K562 (cell line): ENCODE measurements around the gene OR6Y1. TPM values are rescaled to one million over a fixed set of nuclear protein-coding genes. Genes with fewer than 3 reads are reported as not detected.
A peak's percentile ranks its signal among the peaks of the same experiment; 100 is the strongest.

Experiments
- ATAC-seq: fragments of 200-7000 bp; cut with Tn5 transposase; 3 replicates; pipeline ENCODE4 v1.9.1; 2020; ENCODE audit warnings: moderate library complexity
- BruUV-seq: library from RNA; stranded (reverse); fragments of 400-500 nt; replicated peaks from 2 replicates; lab custom pipeline; 2021; lab: Mats Ljungman, UMichigan
- CTCF ChIA-PET: fragments of 300-600 bp; formaldehyde crosslinking; extraction: SDS; loops from one replicate; lab custom pipeline; 2021; ENCODE audit warnings: low intra/inter-chr PET ratio; lab: Yijun Ruan, JAX
- POLR2A ChIA-PET: fragments of 300-600, 350-650 bp; sonication (Branson Sonifier 250); formaldehyde crosslinking; extraction: SDS; loops from one replicate; lab custom pipeline; 2021; ENCODE audit warnings: antibody characterized with exemption, inconsistent platforms; lab: Yijun Ruan, JAX
- DNase-seq, 4 experiments: peaks; one replicate each; pipeline versions ENCODE4 v3.0.0 to v3.0.0-alpha.2; 2011 to 2018; ENCODE audit warnings: low spot score in 3 of 4, mixed read lengths in 3 of 4; ENCODE audit errors: extremely low read depth in 1 of 4
- FAIRE-seq: peaks from 2 replicates; lab custom pipeline; 2011; peaks lifted over from hg19 to GRCh38; lab: Jason Lieb, UNC
- H2AFZ ChIP-seq: 2 replicates; pipeline ENCODE4 v1.6.0; 2011; ENCODE audit warnings: low read depth, low read length, control low read depth, inconsistent platforms
- H3K27ac ChIP-seq: fragments of 200-600 bp; 3 replicates; pipeline ENCODE4 v1.8.0; 2011; ENCODE audit warnings: low read depth, mild to moderate bottlenecking, control low read depth, inconsistent platforms, low read length, moderate library complexity, mixed read lengths; ENCODE audit errors: extremely low read depth
- H3K27me3 ChIP-seq, 2 experiments: fragments of 300-600 bp in 1 of 2; 2 replicates in 1 of 2; 3 replicates in 1 of 2; pipeline versions ENCODE4 v1.6.0 to v1.8.0; 2011; ENCODE audit warnings: inconsistent platforms in 2 of 2, low read length in 2 of 2, mild to moderate bottlenecking in 1 of 2, mixed read lengths in 1 of 2, moderate library complexity in 1 of 2; ENCODE audit not compliant: control insufficient read depth in 2 of 2, insufficient read depth in 2 of 2
- H3K36me3 ChIP-seq: fragments of 300-600 bp; 3 replicates; pipeline ENCODE4 v1.8.0; 2011; ENCODE audit warnings: mild to moderate bottlenecking, low read length, inconsistent platforms; ENCODE audit not compliant: control insufficient read depth, insufficient read depth
- H3K4me1 ChIP-seq, 2 experiments: fragments of 200-600 bp in 1 of 2; replicated peaks in 1 of 2; 2 replicates in 1 of 2; 3 replicates in 1 of 2; pipeline versions ENCODE4 v1.5.1 to v1.8.0; 2011; ENCODE audit warnings: inconsistent platforms in 2 of 2, low read length in 2 of 2, mild to moderate bottlenecking in 1 of 2, mixed read lengths in 1 of 2, moderate library complexity in 1 of 2; ENCODE audit not compliant: control insufficient read depth in 2 of 2, insufficient read depth in 2 of 2
- H3K4me2 ChIP-seq: 2 replicates; pipeline ENCODE4 v1.6.1; 2011; ENCODE audit warnings: low read length, control low read depth, inconsistent platforms, mixed read lengths; ENCODE audit not compliant: insufficient read depth
- H3K4me3 ChIP-seq: fragments of 200-600 bp; sonication (generic), shearing (Covaris generic); 2 replicates; pipeline ENCODE4 v1.5.1; 2016; ENCODE audit warnings: control low read depth, inconsistent platforms
- H3K79me2 ChIP-seq: fragments of 200-600 bp; 3 replicates; pipeline ENCODE4 v1.8.0; 2011; ENCODE audit warnings: low read length, inconsistent platforms; ENCODE audit not compliant: control insufficient read depth, insufficient read depth
- H3K9ac ChIP-seq, 2 experiments: 2 replicates each; pipeline versions ENCODE4 v1.6.0 to v1.6.1; 2011; ENCODE audit warnings: low read depth in 2 of 2, low read length in 2 of 2, control low read depth in 1 of 2, inconsistent platforms in 1 of 2, mild to moderate bottlenecking in 1 of 2, mixed read lengths in 1 of 2; ENCODE audit not compliant: insufficient read depth in 1 of 2
- H3K9me1 ChIP-seq: one replicate; pipeline ENCODE4 v1.6.0; 2011; ENCODE audit warnings: inconsistent platforms, mild to moderate bottlenecking, low read length, moderate library complexity; ENCODE audit not compliant: control insufficient read depth, insufficient read depth
- H3K9me3 ChIP-seq: replicated peaks from 2 replicates; pipeline ENCODE4 v1.5.1; 2011; ENCODE audit warnings: low read depth, low read length, inconsistent platforms; ENCODE audit not compliant: control insufficient read depth, insufficient read depth
- H4K20me1 ChIP-seq: replicated peaks from 2 replicates; pipeline ENCODE4 v1.6.1; 2011; ENCODE audit warnings: low read length, inconsistent platforms, mixed read lengths; ENCODE audit not compliant: control insufficient read depth, insufficient read depth
- CCAR2 ChIP-seq: fragments of 200-400 bp; formaldehyde crosslinking; IDR thresholded peaks from 2 replicates; pipeline ENCODE4 v1.6.1; 2017; ENCODE audit warnings: mild to moderate bottlenecking, low read depth, low read length
- CTBP1 ChIP-seq: fragments of 450-650 bp; IDR thresholded peaks from 2 replicates; pipeline ENCODE4 v1.6.1; 2016; ENCODE audit warnings: borderline replicate concordance
- FOXA1 ChIP-seq: fragments of 450-650 bp; IDR thresholded peaks from 2 replicates; pipeline ENCODE4 v1.6.1; 2016; ENCODE audit warnings: mild to moderate bottlenecking, borderline replicate concordance
- HINFP ChIP-seq: fragments of 450-650 bp; conservative IDR thresholded peaks from 2 replicates; pipeline ENCODE4 v1.6.1; 2016; ENCODE audit warnings: missing genetic modification characterization, low read depth, mild to moderate bottlenecking, control low read depth, missing compliant biosample characterization
- NR4A1 ChIP-seq, 2 experiments: fragments of 250-450 bp in 1 of 2; fragments of 450-650 bp in 1 of 2; sonication (Bioruptor Pico) in 1 of 2; IDR thresholded peaks; 2 replicates each; pipeline versions ENCODE4 v1.4.0 to v1.6.1; 2016 to 2020; ENCODE audit warnings: mild to moderate bottlenecking in 2 of 2, missing compliant biosample characterization in 1 of 2, missing genetic modification characterization in 1 of 2, moderate library complexity in 1 of 2
- PHF21A ChIP-seq: fragments of 450-650 bp; IDR thresholded peaks from 2 replicates; pipeline ENCODE4 v1.6.1; 2017; ENCODE audit warnings: low read depth, borderline replicate concordance
- RNF219 ChIP-seq: fragments of 250-450 bp; sonication (Bioruptor Pico); IDR thresholded peaks from 2 replicates; pipeline ENCODE4 v1.5.0; 2022; ENCODE audit warnings: mild to moderate bottlenecking
- RUNX1 ChIP-seq: sonication (generic); IDR thresholded peaks from 2 replicates; pipeline ENCODE4 v1.6.1; 2016; ENCODE audit warnings: antibody characterized with exemption, low read depth
- SPI1 ChIP-seq: IDR thresholded peaks from 2 replicates; pipeline ENCODE4 v1.6.1; 2011; ENCODE audit warnings: low read depth, low read length, control low read depth, borderline replicate concordance
- STAG1 ChIP-seq: sonication (generic); formaldehyde crosslinking; IDR thresholded peaks from 2 replicates; pipeline ENCODE4 v1.5.0; 2020; ENCODE audit warnings: missing genetic modification reagents, borderline replicate concordance
- TAF7 ChIP-seq: fragments of 450-650 bp; IDR thresholded peaks from 2 replicates; pipeline ENCODE4 v1.6.1; 2016; ENCODE audit warnings: missing genetic modification characterization, missing compliant biosample characterization
- ZBTB26 ChIP-seq: fragments of 450-650 bp; formaldehyde crosslinking; IDR thresholded peaks from 2 replicates; pipeline ENCODE4 v1.4.0; 2022; ENCODE audit warnings: missing genetic modification characterization
- WGBS: fragments of 100-300 bp; shearing (Covaris generic); methylation state at CpG from one replicate; pipeline ENCODE4 v1.1.6; 2016; ENCODE audit warnings: low coverage, mixed read lengths; ENCODE audit not compliant: insufficient coverage; ENCODE audit errors: missing lambda C conversion rate; 5-methylcytosine and 5-hydroxymethylcytosine counted together
- in situ Hi-C: fragments of 300-500 bp; cut with MboI; formaldehyde crosslinking; loops from 4 replicates; pipeline ENCODE4 v1.15.0; 2018; ENCODE audit warnings: inconsistent platforms, mixed read lengths
- intact Hi-C: fragments of 100-400 bp; cut with micrococcal nuclease; formaldehyde crosslinking; loops from 2 replicates; pipeline ENCODE4 v1.14.2; 2022
- polyA plus RNA-seq, 8 experiments: library from polyadenylated mRNA; depleted of rRNA in 4 of 8; stranded (reverse) in 5 of 8; unstranded in 3 of 8; fragments of >200 nt; fragmentation: Nextera tagmentation in 2 of 8; fragmentation: Illumina TruSeq in 1 of 8; extraction: Ambion mirVana in 2 of 8; extraction: Trizol in 1 of 8; gene quantifications; 2 replicates each; pipeline versions ENCODE4 v1.2.1 to v1.2.3, GENCODE V29; 2011 to 2014; ENCODE audit warnings: inconsistent platforms in 1 of 8, missing spikeins in 1 of 8
- total RNA-seq, 7 experiments: library from RNA; depleted of rRNA in 6 of 7; stranded (reverse); fragments of >200 nt in 6 of 7; fragmentation: Illumina TruSeq in 2 of 7; extraction: Trizol in 2 of 7; gene quantifications; 2 replicates each; pipeline versions ENCODE4 v1.2.1 to v1.2.3, GENCODE V29; 2011 to 2021; ENCODE audit warnings: low replicate concordance in 1 of 7

Gene OR6Y1
- total and polyA plus RNA-seq, 9 of the 15 experiments (the other 6 are each of a cell fraction or from before 2014, with no cell fraction given): not detected

GRCh38 chr1:158600735-158601134 lies 46.5 kb upstream of the OR6Y1 start:
- Histone ChIP-seq H3K36me3 (no peaks in the 10 kb centered on the region), H3K9me3 (no peaks in the 10 kb centered on the region), H3K79me2 (no peaks in the 10 kb centered on the region), H3K4me3 (no peak overlapping the region), H3K4me1 (no peaks in the 10 kb centered on the region), H3K4me2 (no peak overlapping the region), H2AFZ (no peak overlapping the region), H4K20me1 (no peaks in the 10 kb centered on the region), H3K9ac (no peak overlapping the region), H3K27me3 (no peaks in the 10 kb centered on the region), H3K27ac (no peak overlapping the region), H3K9me1 (no peaks in the 10 kb centered on the region)
- CTCF ChIA-PET: no interaction called here
- POLR2A ChIA-PET: no interaction called here
- BruUV-seq: no TSS peak
- TF ChIP-seq SPI1: peak; percentile 64; the same call in 1 of the 2 replicates
- TF ChIP-seq RUNX1: no peak
- no peak for FAIRE-seq
- intact Hi-C loops: no loop called here
- in situ Hi-C loops: no loop called here
- no peak for DNase-seq
- no peak for ATAC-seq
- 9% methylated on average over 2 of the region's 2 CpGs for WGBS

- ATAC-seq (no peak), DNase-seq (no peak), FAIRE-seq (no peak)
- Histone ChIP-seq H3K79me2 (no peaks in the 10 kb centered on the region), H2AFZ (no peak overlapping the region), H3K27me3 (no peaks in the 10 kb centered on the region), H3K9me1 (no peaks in the 10 kb centered on the region), H3K9ac (no peak overlapping the region), H3K4me1 (no peaks in the 10 kb centered on the region), H4K20me1 (no peaks in the 10 kb centered on the region), H3K36me3 (no peaks in the 10 kb centered on the region), H3K9me3 (no peaks in the 10 kb centered on the region), H3K4me3 (no peak overlapping the region), H3K27ac (no peak overlapping the region), H3K4me2 (no peak overlapping the region)
- ChIA-PET POLR2A (no interaction called here), CTCF (no interaction called here)
- in situ Hi-C loops (no loop called here), intact Hi-C loops (no loop called here)
- no TSS peak for BruUV-seq
- WGBS: 0% methylated on average over 1 of the region's 1 CpG
- no peak for TF ChIP-seq PHF21A
- TF ChIP-seq ZBTB26 (CRISPR knock-in tag): no peak
- TF ChIP-seq NR4A1 (CRISPR knock-in tag; IDR thresholded peaks at IDR 0.05): no peak
- no peak for TF ChIP-seq NR4A1 (tag; IDR thresholded peaks at IDR 0.05)
- TF ChIP-seq CTBP1: no peak
- TF ChIP-seq RNF219 (CRISPR knock-in tag): no peak
- no peak for TF ChIP-seq CCAR2
- TF ChIP-seq FOXA1: no peak
- no peak for TF ChIP-seq HINFP (tag)
- TF ChIP-seq TAF7: no peak
- TF ChIP-seq STAG1 (CRISPR knock-in tag): no peak
These were observed 32.7 kb upstream of the OR6Y1 start for GRCh38 chr1:158586942-158587341.
